Mesenchymal stem cell (in vitro differentiated cells and primary cell): ENCODE measurements around the gene NUP43.

Experiments
- DNase-seq: peaks from one replicate; pipeline ENCODE4 v3.0.0-alpha.2; 2013
- H2AFZ ChIP-seq: one replicate; pipeline ENCODE4 v1.6.1; 2013; ENCODE audit warnings: low read depth, mild to moderate bottlenecking, control low read depth, inconsistent platforms, low read length, moderate library complexity
- H2AK5ac ChIP-seq: 2 replicates; pipeline ENCODE4 v1.6.1; 2013; ENCODE audit warnings: low read length, moderate library complexity, mild to moderate bottlenecking, inconsistent platforms; ENCODE audit not compliant: severe bottlenecking
- H2BK120ac ChIP-seq: one replicate; pipeline ENCODE4 v1.6.1; 2013; ENCODE audit warnings: low read depth, mild to moderate bottlenecking, inconsistent platforms, low read length, moderate library complexity
- H2BK12ac ChIP-seq, 2 experiments: one replicate each; pipeline ENCODE4 v1.6.1; 2013; ENCODE audit warnings: inconsistent platforms in 2 of 2, low read length in 2 of 2, mild to moderate bottlenecking in 2 of 2, moderate library complexity in 2 of 2, control low read depth in 1 of 2
- H2BK15ac ChIP-seq: one replicate; pipeline ENCODE4 v1.6.1; 2013; ENCODE audit warnings: mild to moderate bottlenecking, low read depth, inconsistent platforms; ENCODE audit not compliant: poor library complexity, severe bottlenecking
- H2BK5ac ChIP-seq: 2 replicates; pipeline ENCODE4 v1.6.1; 2013; ENCODE audit warnings: low read depth, mild to moderate bottlenecking, low read length, control low read depth, inconsistent platforms; ENCODE audit not compliant: poor library complexity, severe bottlenecking
- H3K14ac ChIP-seq, 2 experiments: one replicate each; pipeline ENCODE4 v1.6.1; 2013; ENCODE audit warnings: inconsistent platforms in 2 of 2, low read length in 2 of 2, control low read depth in 1 of 2, mild to moderate bottlenecking in 1 of 2, moderate library complexity in 1 of 2
- H3K18ac ChIP-seq, 2 experiments: one replicate each; pipeline ENCODE4 v1.6.1; 2013; ENCODE audit warnings: inconsistent platforms in 2 of 2, low read length in 2 of 2, control low read depth in 1 of 2, low read depth in 1 of 2, mild to moderate bottlenecking in 1 of 2
- H3K23ac ChIP-seq, 2 experiments: one replicate each; pipeline ENCODE4 v1.6.1; 2013; ENCODE audit warnings: inconsistent platforms in 2 of 2, low read length in 2 of 2, mild to moderate bottlenecking in 2 of 2, moderate library complexity in 2 of 2, control low read depth in 1 of 2
- H3K27ac ChIP-seq: 2 replicates; pipeline ENCODE4 v1.5.1; 2013; ENCODE audit warnings: mild to moderate bottlenecking, moderate library complexity, low read length, control low read depth, inconsistent platforms; ENCODE audit not compliant: poor library complexity, severe bottlenecking
- H3K27me3 ChIP-seq, 2 experiments: 2 replicates each; pipeline versions ENCODE4 v1.6.1 to v1.7.0; 2013; ENCODE audit warnings: low read length in 2 of 2, mild to moderate bottlenecking in 2 of 2, moderate library complexity in 2 of 2, control low read depth in 1 of 2, inconsistent platforms in 1 of 2; ENCODE audit not compliant: control insufficient read depth in 1 of 2, insufficient read depth in 1 of 2
- H3K36me3 ChIP-seq, 2 experiments: 2 replicates each; pipeline versions ENCODE4 v1.6.1 to v1.7.0; 2013; ENCODE audit warnings: low read length in 2 of 2, control low read depth in 1 of 2, inconsistent platforms in 1 of 2, low read depth in 1 of 2, mild to moderate bottlenecking in 1 of 2; ENCODE audit not compliant: insufficient read depth in 2 of 2, control insufficient read depth in 1 of 2
- H3K4ac ChIP-seq, 2 experiments: one replicate each; pipeline ENCODE4 v1.6.1; 2013; ENCODE audit warnings: inconsistent platforms in 2 of 2, low read length in 2 of 2, mild to moderate bottlenecking in 2 of 2, moderate library complexity in 2 of 2, control low read depth in 1 of 2, low read depth in 1 of 2
- H3K4me1 ChIP-seq: 2 replicates; pipeline ENCODE4 v1.6.1; 2013; ENCODE audit warnings: low read depth, low read length, control low read depth; ENCODE audit not compliant: control insufficient read depth, insufficient read depth
- H3K4me2 ChIP-seq: 2 replicates; pipeline ENCODE4 v1.6.1; 2013; ENCODE audit warnings: low read length, mild to moderate bottlenecking, inconsistent platforms; ENCODE audit not compliant: poor library complexity, severe bottlenecking
- H3K4me3 ChIP-seq, 2 experiments: 2 replicates each; pipeline versions ENCODE4 v1.5.1 to v1.7.0; 2013; ENCODE audit warnings: low read length in 2 of 2, mild to moderate bottlenecking in 2 of 2, control low read depth in 1 of 2, low read depth in 1 of 2; ENCODE audit not compliant: insufficient read depth in 1 of 2
- H3K79me1 ChIP-seq: replicated peaks from 2 replicates; pipeline ENCODE4 v1.6.1; 2013; ENCODE audit warnings: mild to moderate bottlenecking, control low read depth, low read length, inconsistent platforms; ENCODE audit not compliant: poor library complexity, severe bottlenecking
- H3K9ac ChIP-seq: 2 replicates; pipeline ENCODE4 v1.7.0; 2013; ENCODE audit warnings: mild to moderate bottlenecking, low read length, moderate library complexity
- H3K9me3 ChIP-seq: 2 replicates; pipeline ENCODE4 v1.7.0; 2013; ENCODE audit warnings: mild to moderate bottlenecking, low read length; ENCODE audit not compliant: control insufficient read depth
- H4K8ac ChIP-seq: one replicate; pipeline ENCODE4 v1.6.1; 2013; ENCODE audit warnings: inconsistent platforms, mild to moderate bottlenecking, low read length, moderate library complexity
- H4K91ac ChIP-seq: one replicate; pipeline ENCODE4 v1.6.1; 2013; ENCODE audit warnings: mild to moderate bottlenecking, low read length, inconsistent platforms
- WGBS: methylation state at CpG from one replicate; pipeline ENCODE4 v1.1.7; 2013; ENCODE audit warnings: mixed read lengths; 5-methylcytosine and 5-hydroxymethylcytosine counted together

Gene NUP43

DNA sequence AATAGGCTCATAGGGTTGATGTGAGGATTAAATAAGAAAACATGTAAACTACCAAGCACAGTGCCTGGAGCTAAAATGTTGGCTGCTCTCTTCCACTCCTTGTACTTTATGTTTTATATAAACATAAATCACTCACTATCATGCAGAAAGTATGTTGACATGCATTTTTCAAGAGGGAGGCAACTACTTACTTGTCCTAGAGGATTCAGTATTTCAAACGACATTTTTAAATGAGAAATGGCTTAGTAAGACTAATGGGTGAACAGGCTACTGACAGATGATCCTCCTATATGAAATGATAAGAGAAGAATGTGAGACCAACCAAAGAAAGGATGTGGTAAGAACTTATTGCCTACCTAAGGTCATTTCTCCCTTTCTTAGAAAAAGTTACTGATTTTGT is 49.4 kb downstream of the NUP43 start:
- Histone ChIP-seq H3K4me2 (no peak overlapping the region), H3K9ac (no peak overlapping the region), H3K4me1 (peaks cover 1% of the 10 kb centered on the region), H2BK120ac (no peak overlapping the region), H3K18ac (no peak overlapping the region), H2BK5ac (no peak overlapping the region), H2BK12ac (no peak overlapping the region), H4K8ac (no peak overlapping the region), H2BK15ac (no peak overlapping the region), H3K4ac (no peak overlapping the region), H3K14ac (no peak overlapping the region), H3K23ac (no peak overlapping the region), H2AK5ac (no peak overlapping the region), H3K9me3 (no peaks in the 10 kb centered on the region), H4K91ac (no peak overlapping the region), H3K4me3 (no peak overlapping the region), H3K79me1 (peaks cover 6% of the 10 kb centered on the region), H3K36me3 (peaks cover 11 to 70% of the 10 kb centered on the region in 2 experiments), H3K27ac (no peak overlapping the region), H2AFZ (no peak overlapping the region), H3K27me3 (no peaks in the 10 kb centered on the region)
- 27% methylated on average over 1 of the region's 1 CpG for WGBS
- no peak for DNase-seq

GRCh38 chr6:149694921-149695320 is 51.4 kb downstream of the NUP43 start:
- no peaks in the 10 kb centered on the region for H3K4me1 ChIP-seq
- H3K4me3 ChIP-seq, result no peak overlapping the region
- H2AK5ac ChIP-seq, result no peak overlapping the region
- 100% methylated on average over 2 of the region's 2 CpGs for WGBS
- no peak overlapping the region for H3K4ac ChIP-seq
- no peak overlapping the region for H3K14ac ChIP-seq
- no peaks in the 10 kb centered on the region for H3K9me3 ChIP-seq
- H3K23ac ChIP-seq, result no peak overlapping the region
- peaks cover 11 to 71% of the 10 kb centered on the region in 2 experiments for H3K36me3 ChIP-seq
- no peak overlapping the region for H2AFZ ChIP-seq
- no peak overlapping the region for H3K4me2 ChIP-seq
- H4K91ac ChIP-seq, result no peak overlapping the region
- no peak overlapping the region for H3K9ac ChIP-seq
- H2BK12ac ChIP-seq, result no peak overlapping the region
- H2BK5ac ChIP-seq, result no peak overlapping the region
- no peaks in the 10 kb centered on the region for H3K27me3 ChIP-seq
- no peak overlapping the region for H2BK15ac ChIP-seq
- no peak overlapping the region for H2BK120ac ChIP-seq
- peaks cover 13% of the 10 kb centered on the region for H3K79me1 ChIP-seq
- no peak overlapping the region for H3K27ac ChIP-seq
- no peak overlapping the region for H4K8ac ChIP-seq
- no peak for DNase-seq
- H3K18ac ChIP-seq, result no peak overlapping the region

- H3K4me1 ChIP-seq, result no peaks in the 10 kb centered on the region
- no peaks in the 10 kb centered on the region for H3K9me3 ChIP-seq
- no peak overlapping the region for H2BK12ac ChIP-seq
Measured at GRCh38 chr6:149691201-149691600, 55.1 kb downstream of the NUP43 start.

GRCh38 chr6:149686230-149686629 is 60.1 kb downstream of the NUP43 start:
- no peak overlapping the region for H3K9ac ChIP-seq
- no peak overlapping the region for H3K18ac ChIP-seq
- peaks cover 21% of the 10 kb centered on the region for H3K79me1 ChIP-seq
- H2BK5ac ChIP-seq, result no peak overlapping the region
- peaks cover 2% of the 10 kb centered on the region for H3K4me1 ChIP-seq
- H2BK12ac ChIP-seq, result no peak overlapping the region
- no peak overlapping the region for H3K23ac ChIP-seq
- H2AK5ac ChIP-seq, result no peak overlapping the region
- H3K27me3 ChIP-seq, result no peaks in the 10 kb centered on the region
- H3K4ac ChIP-seq, result no peak overlapping the region
- H3K27ac ChIP-seq, result no peak overlapping the region
- no peak overlapping the region for H3K4me2 ChIP-seq
- no peak overlapping the region for H2BK120ac ChIP-seq
- no peak overlapping the region for H3K14ac ChIP-seq
- 94% methylated on average over 7 of the region's 7 CpGs for WGBS
- H3K9me3 ChIP-seq, result no peaks in the 10 kb centered on the region
- H4K91ac ChIP-seq, result no peak overlapping the region
- no peak overlapping the region for H2AFZ ChIP-seq
- no peak overlapping the region for H2BK15ac ChIP-seq
- no peak overlapping the region for H4K8ac ChIP-seq
- DNase-seq, result no peak
- H3K36me3 ChIP-seq, result peaks cover 17 to 50% of the 10 kb centered on the region in 2 experiments
- H3K4me3 ChIP-seq, result no peak overlapping the region

More at GRCh38 chr6:149691201-149691600, 55.1 kb downstream of the NUP43 start:
- H3K4me3 ChIP-seq, result no peak overlapping the region
- H2AK5ac ChIP-seq, result no peak overlapping the region
- no peak overlapping the region for H3K4me2 ChIP-seq
- H3K9ac ChIP-seq, result no peak overlapping the region
- H3K4ac ChIP-seq, result no peak overlapping the region
- no peak overlapping the region for H3K27ac ChIP-seq
- no peak for DNase-seq
- H3K79me1 ChIP-seq, result peaks cover 16% of the 10 kb centered on the region
- H3K14ac ChIP-seq, result no peak overlapping the region
- no peak overlapping the region for H3K18ac ChIP-seq
- H4K91ac ChIP-seq, result no peak overlapping the region
- H2BK5ac ChIP-seq, result no peak overlapping the region
- 94% methylated on average over 2 of the region's 2 CpGs for WGBS
- no peak overlapping the region for H2BK15ac ChIP-seq
- no peak overlapping the region for H3K23ac ChIP-seq
- no peak overlapping the region for H2BK120ac ChIP-seq
- no peak overlapping the region for H2AFZ ChIP-seq
- H4K8ac ChIP-seq, result no peak overlapping the region
- H3K27me3 ChIP-seq, result no peaks in the 10 kb centered on the region
- H3K36me3 ChIP-seq, result peaks cover 9 to 54% of the 10 kb centered on the region in 2 experiments
